DMS153 treated with DMSO at 0.1 percent for 48 hours (cell line): Measurements from ENCODE around the gene PRKCZ.

Experiments used
- DNase-seq: peaks from one replicate; lab custom pipeline; 2025; ENCODE audit not compliant: unreplicated experiment; lab: John Stamatoyannopoulos, UW

Gene PRKCZ

GRCh38 chr1:2045468-2046173 is 4.6 kb upstream of the PRKCZ start:
- no peak for DNase-seq

GRCh38 chr1:2046174-2046917 is 3.9 kb upstream of the PRKCZ start:
- peak; percentile 87 for DNase-seq

GRCh38 chr1:2046953-2047748 is 3.1 kb upstream of the PRKCZ start:
- DNase-seq = no peak

- no peak for DNase-seq
Observed at GRCh38 chr1:2047749-2048729, 2.2 kb upstream of the PRKCZ start.

GRCh38 chr1:2049225-2049717 is 940 bp upstream of the PRKCZ start:
- peak; percentile 57 for DNase-seq

- no peak for DNase-seq
Observed at GRCh38 chr1:2050461-2050792, 216 bp downstream of the PRKCZ start.

GRCh38 chr1:2050793-2051682 is 827 bp downstream of the PRKCZ start:
- DNase-seq = no peak

GRCh38 chr1:2052054-2052679 is 2.0 kb downstream of the PRKCZ start:
- DNase-seq = no peak

- no peak for DNase-seq
Observed at GRCh38 chr1:2052756-2053155, 2.5 kb downstream of the PRKCZ start.

- no peak for DNase-seq
Observed at GRCh38 chr1:2053217-2053616, 3.0 kb downstream of the PRKCZ start.

- DNase-seq = no peak
Observed at GRCh38 chr1:2053784-2054376, 3.7 kb downstream of the PRKCZ start.

- no peak for DNase-seq
Observed at GRCh38 chr1:2054560-2054959, 4.3 kb downstream of the PRKCZ start.

GRCh38 chr1:2055911-2056575 is 5.8 kb downstream of the PRKCZ start:
- DNase-seq = no peak

- no peak for DNase-seq
Observed at GRCh38 chr1:2056955-2057590, 6.9 kb downstream of the PRKCZ start.

- DNase-seq = no peak
Observed at GRCh38 chr1:2059290-2059953, 9.2 kb downstream of the PRKCZ start.

- DNase-seq = no peak
Observed at GRCh38 chr1:2060072-2060471, 9.9 kb downstream of the PRKCZ start.

GRCh38 chr1:2060535-2060934 is 10.3 kb downstream of the PRKCZ start:
- no peak for DNase-seq
